ENCODE results near the gene NPRL2.

NPRL2 gene

DNA sequence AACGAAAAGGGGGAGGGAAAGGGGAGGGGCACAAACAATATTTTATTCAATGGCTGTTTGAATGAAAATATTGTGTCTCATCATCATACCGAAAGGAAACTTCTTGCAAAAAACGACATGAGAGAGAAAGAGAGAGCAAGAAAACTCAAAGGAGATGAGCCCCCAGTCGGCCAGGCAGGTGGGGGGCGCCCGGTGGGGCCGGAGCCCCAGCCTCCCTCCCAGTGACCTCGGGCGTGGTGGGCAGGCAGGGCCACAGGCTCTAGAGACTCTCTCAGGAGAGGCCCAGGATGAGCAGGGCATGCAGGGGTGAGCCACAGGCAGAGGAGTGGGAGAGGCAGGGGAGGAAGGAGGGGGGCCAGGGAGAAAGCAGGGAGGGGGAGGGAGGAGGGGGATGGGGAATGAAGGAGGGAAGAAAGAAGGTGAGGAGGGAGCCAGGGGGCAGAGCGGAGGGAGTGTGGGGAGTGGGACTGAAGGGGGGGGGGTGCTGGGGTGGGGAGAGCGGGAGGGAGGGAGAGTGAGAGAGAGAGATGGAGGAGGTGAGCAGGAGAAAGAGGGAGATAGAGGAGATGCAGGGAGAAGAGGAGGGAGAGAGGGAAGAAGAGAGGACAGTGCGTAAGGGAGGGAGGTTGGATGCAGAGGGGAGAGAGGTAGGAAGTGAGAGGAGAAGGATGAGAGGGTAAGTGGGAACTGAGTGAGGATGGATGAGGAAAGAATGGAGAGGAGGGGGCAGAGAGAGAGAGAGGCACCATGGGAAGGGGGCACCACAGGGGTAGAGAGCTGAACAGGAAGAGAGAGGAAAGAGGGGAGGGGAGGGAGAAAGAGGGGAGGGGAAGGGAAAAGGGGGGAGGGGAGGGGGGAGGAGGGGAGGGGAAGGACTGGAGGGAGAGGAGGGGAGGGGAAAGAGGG, 22.8 kb upstream of the NPRL2 start:
- no peak for DNase-seq (ENCODE audit: low spot score)

DNA sequence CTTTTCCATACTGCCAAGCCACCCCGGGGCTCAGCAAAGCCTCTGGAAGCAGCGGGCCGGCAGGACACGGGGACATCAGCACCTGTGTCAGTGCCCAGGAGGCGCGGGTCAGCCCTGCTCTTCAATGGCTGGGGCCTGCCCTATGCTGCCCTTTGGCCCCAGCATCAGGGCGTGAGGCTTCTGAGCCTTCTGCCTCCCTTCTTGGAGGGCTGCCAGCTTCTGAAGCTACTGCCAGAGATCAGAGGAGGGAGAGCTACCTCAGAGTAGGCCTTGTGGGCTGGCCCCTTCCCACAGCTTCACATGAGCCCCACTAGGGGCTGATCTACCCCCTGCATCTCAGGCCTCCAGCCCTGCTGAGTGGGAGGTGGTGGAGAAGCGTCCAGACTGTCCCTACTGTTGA, 21.8 kb upstream of the NPRL2 start:
- no peak for DNase-seq (ENCODE audit: low spot score)

DNA sequence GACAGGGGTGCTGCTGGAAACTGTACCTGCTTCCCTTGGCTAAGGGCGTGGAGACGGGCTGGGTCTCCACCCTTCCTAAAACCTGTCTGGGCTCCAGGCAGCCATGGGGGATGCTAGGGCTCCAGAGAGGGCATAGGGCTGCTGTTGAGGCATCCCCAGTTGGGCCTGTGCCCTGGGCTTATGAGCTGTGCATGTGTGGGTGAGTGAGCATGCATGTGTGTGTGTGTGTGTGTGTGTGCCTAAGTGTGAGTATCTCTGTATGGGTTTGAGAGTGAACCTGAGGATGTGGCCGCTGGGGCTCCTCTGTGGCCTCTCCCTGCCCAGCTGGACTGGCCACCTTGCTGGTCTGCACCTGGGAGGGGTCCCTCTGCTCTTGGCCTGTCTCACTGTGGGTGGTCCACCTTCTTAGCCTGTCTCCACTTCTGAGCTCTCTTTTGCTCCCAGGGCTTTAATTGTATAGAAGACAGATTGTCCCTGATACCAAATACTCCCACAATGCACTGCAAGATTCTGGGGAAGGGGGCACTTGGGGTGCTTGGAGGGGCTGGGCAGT, 20.6 kb upstream of the NPRL2 start:
- DNase-seq (ENCODE audit: low spot score): no peak

DNA sequence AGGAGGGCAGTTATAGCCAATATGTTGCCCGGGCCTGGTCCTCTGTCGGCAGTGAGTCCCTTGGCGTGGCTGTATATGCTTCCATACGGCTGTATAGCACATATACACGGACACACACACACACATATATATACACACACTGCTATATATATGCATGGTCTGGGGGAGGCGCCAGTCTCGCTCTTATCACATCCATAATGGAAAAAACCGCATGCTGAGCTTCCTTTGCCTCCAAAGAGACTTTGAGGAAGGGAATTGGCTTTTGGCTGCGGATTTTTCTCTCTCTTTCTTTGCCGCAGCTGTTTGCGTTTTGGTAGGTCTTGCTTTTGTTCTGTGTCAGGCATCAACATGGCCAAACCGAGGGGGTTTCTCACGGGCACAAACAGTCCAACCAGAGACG, 20.0 kb upstream of the NPRL2 start:
- DNase-seq (ENCODE audit: low spot score): no peak

DNA sequence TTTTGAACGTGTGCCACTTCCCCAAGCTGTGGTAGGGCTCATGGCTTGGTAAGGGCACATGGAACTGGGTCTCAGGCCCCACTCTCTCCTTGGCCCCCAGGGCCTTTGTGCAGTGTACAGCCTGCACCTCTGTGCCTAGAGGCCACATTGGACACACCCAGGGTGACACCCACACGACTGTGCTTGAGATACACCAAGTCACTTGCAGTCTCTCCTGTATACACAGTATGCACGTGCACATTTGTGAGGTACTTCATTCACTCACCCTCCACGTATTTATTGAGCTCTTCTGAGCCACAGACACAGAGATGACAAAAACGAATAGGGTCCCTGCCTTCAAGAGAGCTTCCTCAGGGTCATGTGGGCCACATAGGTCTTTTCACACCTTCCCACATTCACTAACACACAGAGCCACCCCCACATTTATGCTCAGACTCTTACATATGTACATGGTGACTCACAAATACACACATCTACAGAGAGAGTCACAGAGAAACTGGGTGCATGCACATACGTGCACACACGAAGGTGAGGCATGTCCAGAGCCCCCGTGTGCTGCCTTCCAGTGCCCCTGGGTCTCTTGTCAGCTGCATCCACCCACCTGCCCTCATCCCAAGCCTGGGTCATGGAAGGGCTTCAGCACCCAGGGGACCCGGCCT, 18.6 kb upstream of the NPRL2 start:
- DNase-seq (ENCODE audit: low spot score): no peak

DNA sequence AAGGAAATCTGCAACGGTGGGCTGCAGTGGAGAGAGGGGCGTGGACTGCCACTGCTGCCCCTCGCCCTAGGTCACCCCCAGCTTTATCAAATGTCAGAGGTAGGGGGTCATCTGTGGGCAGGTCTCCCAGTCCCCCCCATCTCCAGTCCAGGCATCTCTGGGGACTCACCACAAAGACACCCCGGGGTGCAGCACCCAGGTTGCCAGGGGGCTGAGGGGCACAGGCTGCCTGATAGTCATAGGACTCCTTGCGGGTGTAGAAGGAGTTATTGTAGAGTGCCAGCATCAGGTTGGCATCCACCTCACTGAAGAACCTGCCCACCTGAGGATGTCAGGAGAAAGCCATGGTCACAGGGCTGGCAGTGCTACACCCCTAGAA, 15.3 kb upstream of the NPRL2 start:
- no peak for DNase-seq (ENCODE audit: low spot score)

DNA sequence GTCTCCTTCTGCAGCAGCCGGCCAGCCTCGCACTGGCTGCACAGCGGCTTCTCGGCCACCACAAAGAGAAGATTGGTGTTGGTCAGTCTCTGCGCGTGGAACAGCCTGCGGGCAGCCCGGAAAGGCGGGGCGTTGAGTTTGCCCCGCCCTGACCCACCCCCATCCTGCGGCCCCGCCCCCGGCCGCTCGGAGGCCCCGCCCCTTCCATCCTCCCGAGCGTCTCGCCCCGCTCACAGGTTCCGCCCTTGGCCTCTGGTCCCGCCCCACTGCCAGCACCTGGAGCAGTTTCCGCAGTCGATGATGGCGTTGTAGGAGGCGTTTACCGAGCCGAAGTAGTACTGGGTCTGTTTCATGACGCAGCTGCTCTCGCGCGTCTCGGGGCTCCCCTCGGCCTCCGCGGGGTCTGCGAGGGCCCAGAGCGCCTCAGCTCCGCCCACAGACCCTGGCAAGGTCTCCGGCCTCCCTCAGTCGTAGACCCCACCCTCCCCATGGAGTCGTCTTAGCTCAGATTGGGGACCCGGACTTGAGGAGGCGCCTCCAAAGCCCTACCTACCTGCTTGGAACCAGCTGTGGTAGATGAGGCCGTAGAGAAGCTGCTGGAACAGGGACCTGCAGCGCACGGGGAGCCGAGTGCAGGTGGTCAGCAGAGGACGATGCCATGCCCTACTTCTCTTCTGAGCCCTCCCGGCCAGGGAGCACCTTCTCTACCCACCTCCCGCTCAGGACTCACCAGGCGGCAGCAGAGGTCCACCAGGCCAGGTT, 14.7 kb upstream of the NPRL2 start:
- peak; percentile 53 for DNase-seq (ENCODE audit: low spot score)

DNA sequence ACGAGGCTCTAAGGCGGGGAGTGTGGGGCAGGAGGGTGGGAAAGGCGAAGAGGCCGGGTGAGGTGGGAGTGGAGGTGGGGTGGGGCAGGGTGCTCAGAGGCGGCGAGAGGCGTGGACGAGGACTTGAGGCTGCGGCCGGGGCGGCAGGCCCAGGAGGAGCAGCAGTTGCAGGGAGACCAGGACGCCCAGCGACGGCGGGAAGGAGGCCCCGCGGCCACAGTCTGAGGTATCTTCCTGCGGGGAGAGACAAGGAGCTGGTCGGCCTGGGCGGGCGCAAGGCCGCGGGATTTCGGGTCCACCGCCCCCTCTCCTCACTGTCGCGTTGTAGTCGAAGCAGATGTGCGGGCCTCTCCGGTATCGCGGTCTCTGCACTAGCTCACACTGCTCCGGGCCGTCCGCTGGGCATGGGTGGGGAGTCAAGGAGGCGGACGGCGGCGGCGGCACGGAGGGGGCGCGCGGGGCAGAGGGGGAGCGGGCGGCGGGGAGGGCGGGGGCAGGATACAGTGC, 14.1 kb upstream of the NPRL2 start:
- DNase-seq (ENCODE audit: low spot score): no peak

DNA sequence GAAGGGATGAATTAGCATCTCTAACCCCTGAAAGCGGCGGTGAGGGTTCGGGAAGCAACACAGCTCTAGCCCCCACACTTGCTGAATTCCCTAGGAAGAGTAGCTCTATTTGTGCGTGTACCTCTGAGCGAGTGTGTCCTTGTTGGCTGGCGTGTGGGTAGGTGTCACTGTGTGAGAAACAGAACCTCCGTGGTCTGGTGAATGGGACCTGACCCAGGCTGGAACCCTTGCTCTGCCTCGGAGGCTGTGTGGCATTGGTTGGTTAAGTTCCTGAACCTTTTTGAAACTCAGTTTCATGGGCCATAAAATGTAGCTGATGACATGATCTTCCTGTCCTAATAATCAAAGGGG, 9.2 kb upstream of the NPRL2 start:
- no peak for DNase-seq (ENCODE audit: low spot score)

DNA sequence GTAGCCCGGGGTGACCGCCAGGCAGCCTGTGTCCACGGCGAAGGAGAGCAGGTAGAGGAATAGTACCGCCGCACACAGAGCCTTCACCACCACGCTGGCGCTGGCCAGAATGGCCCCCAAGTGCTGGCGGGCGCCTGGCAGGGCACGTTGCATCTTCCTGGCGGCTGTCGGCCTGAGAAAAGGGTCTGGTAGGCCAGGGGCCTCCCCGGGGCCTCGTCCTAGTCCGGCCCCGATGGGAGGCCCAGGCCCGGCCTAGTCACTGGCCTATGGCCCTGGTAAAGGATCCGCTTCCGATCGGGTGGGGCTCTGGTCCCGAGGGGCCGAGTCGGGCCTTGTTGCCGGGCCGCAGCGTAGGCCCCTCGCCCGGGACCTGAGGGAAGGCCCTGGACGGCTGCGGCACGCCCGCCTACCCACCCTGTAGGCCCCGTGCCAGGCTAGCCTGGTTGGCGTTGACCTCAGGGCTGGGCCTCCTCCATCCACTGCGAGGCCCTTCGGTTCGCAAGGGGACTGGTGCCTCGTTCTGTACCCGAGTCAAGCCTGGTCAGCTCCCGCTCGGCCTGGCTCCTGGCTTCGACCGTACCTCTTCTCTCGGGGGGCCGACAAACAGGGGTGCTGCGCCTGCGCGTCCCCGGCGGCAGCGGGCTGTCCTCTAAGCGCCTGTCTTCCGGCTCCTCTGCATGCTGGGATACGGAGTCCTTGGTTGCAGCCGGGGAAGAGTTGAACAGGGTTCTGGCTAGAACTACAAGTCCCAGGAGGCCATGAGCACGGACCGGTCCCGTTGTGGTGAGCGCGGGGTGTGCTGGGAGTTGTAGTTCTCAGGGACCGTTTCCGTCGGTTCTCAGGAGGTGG, 8.6 kb upstream of the NPRL2 start, which contains the start of gene TMEM115:
TSS of gene TMEM115 (minus strand) at position 611 of the 849 bp plus-strand sequence. CDS start at position 153, 458 bp downstream.
- DNase-seq (ENCODE audit: low spot score): peak; percentile 100

DNA sequence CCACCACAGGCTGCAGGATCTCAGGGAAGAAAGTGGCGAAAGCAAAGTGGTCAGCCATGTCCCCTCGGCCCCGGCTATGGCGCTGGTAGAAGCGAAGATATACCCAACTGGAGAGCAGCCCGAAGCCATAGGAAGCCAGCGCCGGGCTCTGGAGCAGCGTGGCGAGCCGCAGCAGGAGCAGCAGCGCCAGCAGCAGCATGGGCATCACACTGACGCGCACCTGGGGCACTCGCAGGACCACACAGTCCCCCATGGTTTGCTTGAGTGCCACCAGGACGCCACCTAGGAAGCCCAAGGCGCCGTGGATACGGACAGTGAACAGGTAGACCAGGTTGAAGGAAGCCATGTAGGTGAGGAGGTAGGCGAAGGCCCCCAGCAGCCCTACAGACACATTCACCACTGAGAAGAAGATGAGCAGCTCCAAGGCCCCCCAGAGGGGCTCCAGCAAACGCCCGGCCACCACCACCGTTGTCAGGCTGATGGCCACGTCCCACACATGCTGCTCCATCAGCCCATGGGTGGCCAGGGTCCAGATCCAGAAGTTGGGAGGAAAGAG, 7.9 kb upstream of the NPRL2 start:
- DNase-seq (ENCODE audit: low spot score): no peak

DNA sequence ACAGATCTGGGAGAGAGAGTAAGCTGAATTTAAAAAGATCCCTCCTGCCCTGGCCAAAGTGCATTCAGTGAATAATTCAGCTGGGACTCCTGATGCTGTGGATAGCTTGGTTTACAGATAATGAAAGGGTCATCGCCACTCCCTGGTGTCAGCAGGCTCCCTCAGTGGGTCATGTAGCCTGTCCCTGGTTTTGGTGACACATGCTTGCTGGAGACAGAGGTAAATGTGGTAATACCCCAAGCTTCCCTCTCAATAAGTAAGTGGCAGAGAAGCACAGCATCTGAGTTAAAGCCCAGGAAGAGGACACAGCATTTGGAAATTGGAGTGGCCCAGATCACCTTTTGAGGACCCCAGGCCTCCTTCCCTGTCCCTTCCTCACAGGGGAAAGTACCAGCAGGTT, 6.9 kb upstream of the NPRL2 start:
- no peak for DNase-seq (ENCODE audit: low spot score)

DNA sequence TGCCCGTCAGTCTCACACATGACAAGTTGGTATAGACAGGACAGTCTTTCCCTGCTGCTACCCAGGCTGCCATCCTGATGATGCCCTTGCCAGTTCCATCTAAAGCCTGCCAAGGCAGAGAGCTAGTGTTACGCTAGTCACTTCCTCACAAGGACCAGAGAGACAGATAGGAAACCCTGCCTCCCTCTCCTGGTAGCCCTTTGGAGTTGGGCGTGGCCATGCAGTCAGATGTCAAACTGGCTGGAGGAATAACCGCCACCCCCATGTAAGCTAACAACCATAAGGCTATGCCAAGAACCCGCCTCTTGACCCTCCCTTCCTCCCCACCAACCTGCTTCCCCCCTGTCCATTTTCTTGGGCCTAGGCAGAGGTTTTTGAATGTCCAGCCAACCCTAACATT, 6.0 kb upstream of the NPRL2 start:
- DNase-seq (ENCODE audit: low spot score): no peak

DNA sequence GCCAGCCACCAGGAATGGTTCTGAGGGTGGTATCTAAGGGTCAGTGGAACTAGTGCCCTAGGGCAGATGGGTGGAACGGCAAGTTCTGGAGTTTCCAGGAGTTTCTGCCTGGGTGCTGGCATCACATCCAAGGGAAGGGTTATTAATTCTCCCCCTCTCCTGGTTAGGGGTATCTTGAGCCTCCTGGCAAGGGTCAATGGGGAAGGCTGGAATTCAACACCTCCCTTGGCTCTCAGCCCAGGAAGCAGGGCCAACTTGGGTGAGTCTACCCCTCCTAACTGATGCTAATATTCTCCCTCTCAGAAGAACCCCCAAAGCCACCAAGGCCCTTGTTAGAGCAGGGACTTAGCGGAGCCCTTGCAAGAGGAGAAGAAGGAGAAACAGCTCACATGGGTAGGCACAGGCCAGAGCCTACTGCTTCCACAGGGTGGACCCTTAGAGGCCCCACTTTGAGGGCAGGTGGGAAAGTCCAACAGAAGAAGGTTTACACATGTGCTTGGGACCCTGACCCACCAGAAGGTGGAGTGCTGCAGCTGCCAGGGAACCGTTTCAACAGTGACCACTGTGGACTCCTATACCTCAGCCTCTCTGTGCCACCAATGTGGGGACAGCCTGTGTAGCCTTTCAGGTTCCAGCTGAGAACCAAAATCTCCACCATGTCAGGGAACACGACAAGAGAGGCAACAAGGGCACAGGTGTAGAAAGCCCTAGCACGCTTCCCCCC, 5.4 kb upstream of the NPRL2 start:
- DNase-seq (ENCODE audit: low spot score): no peak

DNA sequence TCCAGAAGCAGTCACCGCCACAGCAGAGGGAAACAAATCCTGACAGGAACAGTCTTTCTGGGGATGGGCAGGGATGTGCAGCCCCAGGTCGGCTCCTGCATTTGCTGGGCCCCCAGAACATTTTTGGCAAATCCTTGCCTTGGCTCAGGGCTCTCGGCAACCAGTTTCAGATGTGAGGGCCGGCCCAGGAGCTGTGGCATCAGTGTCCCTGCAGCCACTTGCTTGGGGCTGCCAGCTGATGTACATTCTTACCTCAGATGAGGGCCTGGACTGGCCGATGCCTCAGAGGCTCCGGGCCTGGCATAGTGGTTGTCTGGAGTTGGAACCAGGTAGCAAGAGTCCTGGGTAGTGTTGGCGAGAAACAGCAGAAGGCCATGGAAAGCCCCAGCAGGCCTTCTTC, 4.3 kb upstream of the NPRL2 start:
- no peak for DNase-seq (ENCODE audit: low spot score)

DNA sequence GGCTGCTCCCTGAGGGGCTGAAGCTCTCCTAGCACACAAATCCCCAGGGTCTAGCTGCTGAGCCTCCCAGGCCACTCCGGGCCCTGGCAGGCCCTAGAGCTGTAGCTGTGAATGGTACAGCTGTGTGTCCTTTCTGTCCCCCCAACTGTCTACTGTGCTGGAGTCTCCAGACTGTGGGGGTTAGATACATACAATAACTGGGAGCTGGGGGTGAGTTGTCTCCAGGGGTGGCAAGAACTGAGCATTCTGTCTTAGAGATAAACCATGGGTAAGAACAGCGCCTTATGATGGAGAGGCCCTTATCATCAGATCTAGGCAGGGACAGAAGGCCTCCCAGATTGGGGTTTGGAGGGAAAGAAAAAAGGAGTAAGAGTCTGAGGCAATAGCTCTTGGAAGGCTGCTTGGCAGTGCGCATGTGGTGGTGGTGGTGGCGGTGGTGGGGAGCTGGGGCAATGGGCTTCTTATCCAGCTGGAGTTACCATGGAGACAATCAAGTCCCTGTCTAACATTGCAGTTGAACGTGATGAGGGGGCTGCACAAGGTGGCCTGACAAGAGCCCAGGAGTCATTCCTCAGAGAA, 3.7 kb upstream of the NPRL2 start:
- no peak for DNase-seq (ENCODE audit: low spot score)

DNA sequence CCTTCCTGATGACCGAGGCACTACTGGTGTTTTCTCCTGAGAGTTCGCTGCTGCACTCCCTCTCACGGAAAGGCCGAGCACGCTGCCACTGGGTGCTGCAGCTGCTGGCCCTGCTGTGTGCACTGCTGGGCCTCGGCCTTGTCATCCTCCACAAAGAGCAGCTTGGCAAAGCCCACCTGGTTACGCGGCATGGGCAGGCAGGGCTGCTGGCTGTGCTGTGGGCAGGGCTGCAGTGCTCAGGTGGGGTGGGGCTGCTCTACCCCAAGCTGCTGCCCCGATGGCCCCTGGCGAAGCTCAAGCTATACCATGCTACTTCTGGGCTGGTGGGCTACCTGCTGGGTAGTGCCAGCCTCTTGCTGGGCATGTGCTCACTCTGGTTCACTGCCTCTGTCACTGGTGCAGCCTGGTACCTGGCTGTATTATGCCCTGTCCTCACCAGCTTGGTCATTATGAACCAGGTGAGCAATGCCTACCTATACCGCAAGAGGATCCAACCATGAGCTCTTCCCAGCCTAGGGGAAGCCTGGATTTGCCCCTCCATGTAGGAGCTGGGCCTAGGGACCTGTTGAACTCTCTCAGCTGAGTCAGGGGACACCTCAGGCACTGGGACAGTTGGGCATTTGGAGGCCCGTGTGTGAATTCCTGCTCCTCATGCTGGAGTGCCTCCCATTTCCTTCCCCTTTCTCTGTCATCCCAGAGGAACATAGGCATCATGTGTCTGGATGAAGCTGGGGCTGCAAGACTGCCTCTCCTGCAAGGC, 2.9 kb upstream of the NPRL2 start:
- no peak for DNase-seq (ENCODE audit: low spot score)

DNA sequence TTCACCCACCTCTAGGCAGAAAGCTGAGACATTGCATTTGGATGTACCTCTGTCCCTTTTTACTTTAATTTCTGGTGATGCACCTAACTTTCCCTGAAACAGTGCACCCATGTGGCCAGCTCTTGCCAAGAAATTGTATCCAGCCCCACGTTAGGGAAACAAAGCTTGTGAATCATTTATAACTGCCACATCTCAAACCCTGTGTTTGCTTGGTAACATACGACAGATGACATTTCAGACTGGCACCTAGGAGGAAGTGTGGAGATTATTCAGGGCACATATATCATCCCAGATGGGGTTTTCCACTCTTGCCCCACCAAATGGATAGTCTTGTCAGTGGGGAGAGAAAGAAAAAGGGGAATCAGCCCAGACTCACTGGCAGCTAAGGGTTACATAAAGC, 2.2 kb upstream of the NPRL2 start:
- DNase-seq (ENCODE audit: low spot score): no peak

DNA sequence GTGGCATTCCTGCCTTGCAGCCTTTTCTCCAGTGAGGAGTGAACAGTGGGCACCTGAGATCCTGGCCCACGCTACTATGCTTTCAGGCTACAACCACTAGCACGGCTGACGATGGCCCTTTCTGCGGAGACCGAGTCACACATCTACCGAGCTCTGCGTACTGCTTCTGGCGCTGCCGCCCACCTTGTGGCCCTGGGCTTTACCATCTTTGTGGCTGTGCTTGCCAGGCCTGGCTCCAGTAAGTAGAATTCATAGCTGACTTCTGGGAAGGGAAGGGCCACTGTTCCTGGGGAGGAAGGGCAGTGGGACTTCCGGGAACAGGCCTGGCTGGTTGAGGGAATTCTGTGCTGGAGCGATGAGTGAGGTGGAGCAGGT, 735 bp upstream of the NPRL2 start:
- no peak for DNase-seq (ENCODE audit: low spot score)

DNA sequence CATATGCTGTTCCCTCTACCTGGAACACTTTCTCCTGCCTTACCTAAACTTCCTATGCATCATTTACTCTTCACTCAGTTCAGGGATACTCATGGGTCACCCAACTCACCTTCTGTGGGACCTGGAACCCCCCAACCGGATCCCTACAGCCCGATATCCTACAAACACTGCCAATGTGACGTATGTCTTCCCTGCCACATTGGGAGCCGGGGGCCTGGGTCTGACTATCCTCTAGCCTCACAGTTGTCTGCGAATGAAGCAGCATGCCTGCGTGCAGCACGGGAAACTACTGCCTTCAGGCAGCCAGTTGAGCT, 405 bp downstream of the NPRL2 start:
- no peak for DNase-seq (ENCODE audit: low spot score)

Measured in globus pallidus (tissue), 1 donor.